Upper lobe of left lung (tissue), 4 donors: ENCODE data around the gene VEPH1.

Experiments
- EP300 ChIP-seq, 4 donors: sonication (generic); formaldehyde crosslinking; IDR thresholded peaks; one replicate each; pipeline ENCODE4 v1.5.1; 2017; ENCODE audit warnings: antibody characterized with exemption in 4 of 4, control low read depth in 2 of 4
- POLR2A ChIP-seq, 4 donors: fragments of 450-650 bp; IDR thresholded peaks; one replicate each; pipeline ENCODE4 v1.5.1; 2016 to 2017; ENCODE audit warnings: antibody characterized with exemption in 4 of 4, mild to moderate bottlenecking in 2 of 4
- TF ChIP-seq, protein P1 (sequence below), 6 experiments: fragments of 450-650 bp in 4 of 6; fragments of 200-600 bp in 2 of 6; sonication (generic) in 2 of 6; IDR thresholded peaks; one replicate each; pipeline ENCODE4 v1.5.1; 2016 to 2019; ENCODE audit warnings: antibody characterized with exemption in 6 of 6

DNA sequence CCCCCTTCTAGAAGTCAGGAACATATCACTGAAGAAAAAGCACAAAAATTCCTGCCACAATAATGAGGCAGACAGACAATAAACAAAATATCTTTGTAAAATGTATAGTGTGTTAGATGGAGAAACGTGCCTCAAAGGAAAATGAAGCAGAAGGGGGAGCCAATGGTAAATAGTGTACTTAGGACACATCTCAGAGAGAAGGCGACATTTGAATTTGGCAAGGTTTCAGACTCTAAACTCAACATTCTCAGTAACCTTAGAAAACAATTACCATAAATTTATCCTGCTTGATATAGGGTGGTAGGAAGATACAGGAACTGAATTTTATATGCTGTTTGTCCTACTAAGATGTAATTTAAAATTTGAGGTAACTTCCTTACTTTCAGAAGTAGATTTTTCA lies 119.2 kb downstream of the VEPH1 start:
- TF ChIP-seq, protein P1, sequence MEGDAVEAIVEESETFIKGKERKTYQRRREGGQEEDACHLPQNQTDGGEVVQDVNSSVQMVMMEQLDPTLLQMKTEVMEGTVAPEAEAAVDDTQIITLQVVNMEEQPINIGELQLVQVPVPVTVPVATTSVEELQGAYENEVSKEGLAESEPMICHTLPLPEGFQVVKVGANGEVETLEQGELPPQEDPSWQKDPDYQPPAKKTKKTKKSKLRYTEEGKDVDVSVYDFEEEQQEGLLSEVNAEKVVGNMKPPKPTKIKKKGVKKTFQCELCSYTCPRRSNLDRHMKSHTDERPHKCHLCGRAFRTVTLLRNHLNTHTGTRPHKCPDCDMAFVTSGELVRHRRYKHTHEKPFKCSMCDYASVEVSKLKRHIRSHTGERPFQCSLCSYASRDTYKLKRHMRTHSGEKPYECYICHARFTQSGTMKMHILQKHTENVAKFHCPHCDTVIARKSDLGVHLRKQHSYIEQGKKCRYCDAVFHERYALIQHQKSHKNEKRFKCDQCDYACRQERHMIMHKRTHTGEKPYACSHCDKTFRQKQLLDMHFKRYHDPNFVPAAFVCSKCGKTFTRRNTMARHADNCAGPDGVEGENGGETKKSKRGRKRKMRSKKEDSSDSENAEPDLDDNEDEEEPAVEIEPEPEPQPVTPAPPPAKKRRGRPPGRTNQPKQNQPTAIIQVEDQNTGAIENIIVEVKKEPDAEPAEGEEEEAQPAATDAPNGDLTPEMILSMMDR (IDR thresholded peaks at IDR 0.05): no peak
- TF ChIP-seq POLR2A (IDR thresholded peaks at IDR 0.05): no peak
- no peak for TF ChIP-seq EP300 (IDR thresholded peaks at IDR 0.05)
